Bladder microvascular endothelial cell (primary cell): ENCODE data around the gene ARHGAP22. TPM values are rescaled to one million over a fixed set of nuclear protein-coding genes. Genes with fewer than 3 reads are reported as not detected.

Experiments used
- total RNA-seq: library from RNA; depleted of rRNA; stranded (reverse); fragments of >200 nt; gene quantifications from 2 replicates; pipeline ENCODE4 v1.2.3, GENCODE V29; 2014

ARHGAP22 gene, protein sequence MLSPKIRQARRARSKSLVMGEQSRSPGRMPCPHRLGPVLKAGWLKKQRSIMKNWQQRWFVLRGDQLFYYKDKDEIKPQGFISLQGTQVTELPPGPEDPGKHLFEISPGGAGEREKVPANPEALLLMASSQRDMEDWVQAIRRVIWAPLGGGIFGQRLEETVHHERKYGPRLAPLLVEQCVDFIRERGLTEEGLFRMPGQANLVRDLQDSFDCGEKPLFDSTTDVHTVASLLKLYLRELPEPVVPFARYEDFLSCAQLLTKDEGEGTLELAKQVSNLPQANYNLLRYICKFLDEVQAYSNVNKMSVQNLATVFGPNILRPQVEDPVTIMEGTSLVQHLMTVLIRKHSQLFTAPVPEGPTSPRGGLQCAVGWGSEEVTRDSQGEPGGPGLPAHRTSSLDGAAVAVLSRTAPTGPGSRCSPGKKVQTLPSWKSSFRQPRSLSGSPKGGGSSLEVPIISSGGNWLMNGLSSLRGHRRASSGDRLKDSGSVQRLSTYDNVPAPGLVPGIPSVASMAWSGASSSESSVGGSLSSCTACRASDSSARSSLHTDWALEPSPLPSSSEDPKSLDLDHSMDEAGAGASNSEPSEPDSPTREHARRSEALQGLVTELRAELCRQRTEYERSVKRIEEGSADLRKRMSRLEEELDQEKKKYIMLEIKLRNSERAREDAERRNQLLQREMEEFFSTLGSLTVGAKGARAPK
- total RNA-seq: 20.2 and 23.8 TPM in 2 replicates

GRCh38 chr10:48604991-48605508, at the start of gene ARHGAP22:
Gene ARHGAP22 (minus strand): TSS chr10:48605073. CDS start chr10:48604796, 277 bp downstream.

Other genes with a start within 250 kb of the ARHGAP22 start
- gene WDFY4, start 79.8 kb upstream of the ARHGAP22 start, total RNA-seq: 1.5 TPM in 1 of 2 replicates, not detected in the other